Renal cortex interstitium (tissue), 11 donors: Measurements from ENCODE around the gene CHD3. TPM values are rescaled to one million over a fixed set of nuclear protein-coding genes. Genes with fewer than 3 reads are reported as not detected.
A peak's percentile ranks its signal among the peaks of the same experiment; 100 is the strongest.

Source experiments
- DNase-seq, 11 donors: peaks; one replicate each; pipeline ENCODE4 v3.0.0-alpha.2; 2013; ENCODE audit warnings: low read depth in 9 of 11, low spot score in 4 of 11; ENCODE audit errors: extremely low read depth in 1 of 11
- polyA plus RNA-seq, 3 donors: library from polyadenylated mRNA; unstranded; fragments of 120-200 nt; gene quantifications; one replicate each; pipeline ENCODE4 v1.2.1, GENCODE V29; 2013; ENCODE audit not compliant: insufficient read length in 3 of 3

The CHD3 gene
- polyA plus RNA-seq, 3 donors = 168 to 213 (median 199) TPM

DNA sequence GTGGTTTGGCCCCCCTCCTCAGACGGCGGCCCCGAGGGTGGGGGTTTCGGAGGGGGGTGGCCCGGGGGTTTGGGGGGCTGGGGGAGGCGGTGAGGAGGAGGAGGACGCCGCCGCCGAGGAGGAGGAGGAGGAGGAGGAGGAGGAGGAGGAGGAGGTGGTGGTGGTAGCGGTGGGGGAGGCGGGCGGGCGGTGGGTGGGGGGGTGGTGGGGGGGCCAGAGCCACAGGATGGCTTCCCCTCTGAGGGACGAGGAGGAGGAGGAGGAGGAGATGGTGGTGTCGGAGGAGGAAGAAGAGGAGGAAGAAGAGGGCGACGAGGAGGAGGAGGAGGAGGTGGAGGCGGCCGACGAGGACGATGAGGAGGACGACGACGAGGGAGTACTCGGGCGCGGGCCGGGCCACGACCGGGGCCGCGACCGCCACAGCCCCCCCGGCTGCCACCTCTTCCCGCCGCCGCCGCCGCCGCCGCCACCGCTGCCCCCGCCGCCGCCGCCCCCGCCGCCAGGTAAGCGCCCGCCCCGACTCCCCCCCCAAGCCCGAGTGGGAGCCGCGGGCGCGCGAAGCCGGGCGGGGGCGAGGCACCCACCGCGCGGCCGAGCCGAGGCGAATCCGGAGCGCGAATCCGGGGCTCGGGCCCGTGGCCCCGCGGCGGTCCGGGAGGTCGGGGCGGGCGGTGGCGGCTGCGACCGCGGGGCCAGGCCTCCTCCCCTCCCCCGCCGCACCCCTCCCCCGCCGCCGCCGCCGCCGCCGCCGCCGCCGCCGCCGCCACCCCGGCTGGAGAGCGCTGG, 3.8 kb upstream of the CHD3 start:
- no peak for DNase-seq

DNA sequence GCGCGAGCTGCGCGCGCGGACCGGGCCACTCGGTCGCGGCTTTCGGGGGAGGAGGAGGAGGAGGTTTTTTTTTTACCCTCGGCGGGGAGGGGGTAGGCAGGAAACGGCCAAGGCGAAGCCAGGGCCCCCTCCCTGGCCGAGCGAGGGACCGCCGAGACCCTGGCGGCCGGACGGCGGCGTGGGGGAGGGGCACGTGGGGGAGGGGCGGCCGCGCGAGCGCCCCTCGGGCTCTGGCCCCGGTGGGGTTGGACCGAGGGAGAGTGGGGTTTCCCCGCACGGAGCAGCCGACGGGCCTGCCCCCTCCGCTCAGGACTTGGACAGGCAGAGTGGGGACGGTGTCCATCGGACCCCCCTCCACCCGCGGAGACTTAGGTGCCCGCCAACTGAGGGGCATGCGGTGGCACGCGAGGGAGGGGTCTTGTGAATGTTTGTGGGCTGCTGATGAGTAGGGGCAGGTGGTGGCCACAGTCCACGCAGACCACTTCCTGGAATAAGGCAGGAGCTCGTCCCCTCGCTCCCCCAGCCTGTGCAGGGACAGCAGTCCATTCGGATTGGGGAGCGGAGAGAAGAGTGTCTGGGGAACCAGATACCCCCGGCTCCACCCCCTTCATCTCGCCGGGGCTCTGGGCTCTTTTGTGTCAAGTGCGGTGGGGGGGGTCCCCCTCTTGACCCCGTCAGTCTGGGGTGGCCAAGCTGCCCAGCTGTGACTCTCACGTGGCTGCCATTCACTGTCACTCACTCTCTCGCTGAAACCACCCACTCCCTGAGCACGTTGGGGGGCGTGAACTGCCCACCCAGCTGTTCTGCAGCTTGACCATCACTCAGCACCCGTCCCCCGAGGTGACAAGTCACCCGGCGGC, 3.0 kb upstream of the CHD3 start:
- DNase-seq = peak in 9 of 11 donors; percentile 60 to 76 (median 73)

GRCh38 chr17:7886227-7887037, 2.2 kb upstream of the CHD3 start:
- DNase-seq = peak in 7 of 11 donors; percentile 32 to 47 (median 39)

DNA sequence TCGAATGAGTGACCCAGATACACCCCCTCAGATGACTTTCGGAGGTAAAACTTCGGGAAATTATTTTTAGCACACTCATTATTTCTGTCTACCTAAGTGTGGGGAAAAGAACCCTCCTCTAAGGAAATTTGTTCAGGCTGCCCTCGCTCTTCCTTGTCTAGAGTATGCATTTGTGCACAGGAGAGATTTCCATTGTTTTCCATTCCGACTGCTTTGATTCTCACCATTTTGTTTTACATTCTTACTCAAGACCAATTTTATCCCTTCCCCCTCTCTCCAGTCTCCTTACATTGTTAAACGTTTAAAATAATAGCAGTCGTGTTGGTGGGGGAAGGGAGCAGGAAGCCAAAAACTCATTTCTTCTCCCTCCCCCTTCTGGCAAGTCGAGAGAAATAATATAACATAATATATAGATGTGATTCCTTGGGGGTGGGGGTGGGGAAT, 1.5 kb upstream of the CHD3 start:
- no peak for DNase-seq

GRCh38 chr17:7887482-7888183, 956 bp upstream of the CHD3 start:
- DNase-seq = peak; percentile 90 to 98 (median 95)

- peak in 9 of 11 donors; percentile 62 to 87 (median 75) for DNase-seq
Measured at GRCh38 chr17:7889166-7889955, 772 bp downstream of the CHD3 start.

DNA sequence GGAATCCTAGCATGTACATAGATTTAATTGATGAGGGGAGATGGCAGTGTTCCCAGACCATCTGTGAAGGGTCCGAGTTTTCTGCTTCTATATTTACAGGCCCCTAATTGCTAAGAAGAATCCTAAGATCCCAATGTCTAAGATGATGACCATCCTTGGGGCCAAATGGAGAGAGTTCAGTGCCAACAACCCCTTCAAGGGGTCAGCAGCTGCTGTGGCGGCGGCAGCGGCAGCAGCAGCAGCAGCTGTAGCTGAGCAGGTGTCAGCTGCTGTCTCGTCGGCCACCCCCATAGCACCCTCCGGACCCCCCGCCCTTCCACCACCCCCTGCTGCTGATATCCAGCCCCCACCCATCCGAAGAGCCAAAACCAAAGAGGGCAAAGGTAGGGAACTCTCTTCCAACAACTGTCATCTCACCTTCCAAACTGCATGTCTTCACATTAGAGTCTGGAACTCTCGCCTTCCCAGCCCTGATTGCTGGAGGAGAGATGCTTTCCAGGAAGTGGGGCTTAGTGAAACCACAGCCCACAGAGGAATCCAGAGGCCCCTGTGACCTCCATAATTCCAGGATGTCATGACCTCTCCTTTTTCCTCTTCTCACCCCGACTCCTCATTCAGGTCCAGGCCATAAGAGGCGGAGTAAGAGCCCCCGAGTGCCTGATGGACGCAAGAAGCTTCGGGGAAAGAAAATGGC, 4.7 kb downstream of the CHD3 start:
- DNase-seq = no peak

DNA sequence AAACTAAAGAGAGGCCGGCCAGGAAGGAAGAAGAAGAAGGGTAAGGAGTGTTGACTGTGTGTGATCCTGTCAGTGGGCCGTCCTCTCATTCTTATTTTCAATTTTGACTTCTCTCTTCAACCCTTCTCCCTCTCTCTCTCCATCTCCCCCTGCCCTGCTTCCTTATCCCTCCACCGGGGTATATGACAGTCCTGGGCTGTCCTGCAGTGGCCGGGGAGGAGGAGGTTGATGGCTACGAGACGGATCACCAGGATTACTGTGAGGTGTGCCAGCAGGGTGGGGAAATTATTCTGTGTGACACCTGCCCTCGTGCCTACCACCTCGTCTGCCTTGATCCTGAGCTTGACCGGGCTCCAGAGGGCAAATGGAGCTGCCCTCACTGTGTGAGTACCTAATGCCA, 5.6 kb downstream of the CHD3 start:
- DNase-seq = no peak

GRCh38 chr17:7894866-7895265, 6.3 kb downstream of the CHD3 start:
- DNase-seq = no peak

- DNase-seq = no peak
Measured at GRCh38 chr17:7897090-7897489, 8.5 kb downstream of the CHD3 start.

DNA sequence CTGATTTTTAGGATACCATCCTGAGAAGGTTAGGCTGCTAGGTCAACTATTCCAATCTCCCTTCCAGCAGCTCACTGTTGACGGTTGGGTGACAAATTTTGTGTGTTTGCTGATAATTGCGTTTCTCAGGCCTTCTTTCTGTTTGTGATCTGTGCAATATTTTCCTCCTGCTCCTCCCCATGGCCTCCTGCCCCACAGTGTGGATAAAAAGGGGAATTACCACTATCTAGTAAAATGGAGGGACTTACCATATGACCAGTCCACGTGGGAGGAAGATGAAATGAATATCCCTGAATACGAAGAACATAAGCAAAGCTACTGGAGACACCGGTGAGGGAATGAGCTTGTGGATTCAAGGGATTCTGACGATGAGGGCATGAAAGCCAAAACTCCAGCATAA, 9.2 kb downstream of the CHD3 start:
- no peak for DNase-seq

DNA sequence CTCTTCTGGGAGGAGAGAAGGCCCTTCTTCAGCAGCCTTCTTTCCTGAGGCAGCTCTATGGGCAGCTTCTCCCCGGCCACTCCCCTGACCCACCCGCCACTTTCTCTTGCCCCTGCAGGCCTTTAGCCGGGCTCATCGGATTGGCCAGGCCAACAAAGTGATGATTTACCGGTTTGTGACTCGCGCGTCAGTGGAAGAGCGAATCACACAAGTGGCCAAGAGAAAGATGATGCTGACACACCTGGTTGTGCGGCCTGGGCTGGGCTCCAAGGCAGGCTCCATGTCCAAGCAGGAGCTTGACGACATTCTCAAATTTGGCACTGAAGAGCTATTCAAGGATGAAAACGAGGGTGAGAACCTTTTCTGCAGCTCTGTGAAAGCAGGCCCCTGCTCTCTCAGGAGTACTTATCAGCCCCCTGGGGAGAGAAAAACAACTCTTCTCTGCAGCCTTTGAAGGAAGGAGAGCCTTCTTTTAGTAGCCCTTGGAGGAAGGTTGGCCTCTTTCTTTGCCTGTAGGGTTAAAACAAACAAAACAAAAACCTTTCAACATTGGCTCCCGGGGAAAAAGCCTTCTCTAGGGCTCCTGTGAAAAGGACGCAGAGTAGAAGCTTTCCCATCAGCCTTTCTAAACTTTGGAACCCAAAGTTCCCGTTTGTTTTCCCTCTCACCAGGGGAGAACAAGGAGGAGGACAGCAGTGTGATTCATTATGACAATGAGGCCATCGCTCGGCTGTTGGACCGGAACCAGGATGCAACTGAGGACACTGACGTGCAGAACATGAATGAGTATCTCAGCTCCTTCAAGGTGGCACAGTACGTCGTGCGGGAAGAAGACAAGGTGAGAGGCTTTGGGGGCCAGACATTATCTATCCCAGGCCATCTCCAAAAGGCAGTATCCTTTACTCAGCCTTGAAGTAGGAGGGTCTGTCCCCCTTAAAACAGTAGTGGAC, 14.8 kb downstream of the CHD3 start:
- no peak for DNase-seq

DNA sequence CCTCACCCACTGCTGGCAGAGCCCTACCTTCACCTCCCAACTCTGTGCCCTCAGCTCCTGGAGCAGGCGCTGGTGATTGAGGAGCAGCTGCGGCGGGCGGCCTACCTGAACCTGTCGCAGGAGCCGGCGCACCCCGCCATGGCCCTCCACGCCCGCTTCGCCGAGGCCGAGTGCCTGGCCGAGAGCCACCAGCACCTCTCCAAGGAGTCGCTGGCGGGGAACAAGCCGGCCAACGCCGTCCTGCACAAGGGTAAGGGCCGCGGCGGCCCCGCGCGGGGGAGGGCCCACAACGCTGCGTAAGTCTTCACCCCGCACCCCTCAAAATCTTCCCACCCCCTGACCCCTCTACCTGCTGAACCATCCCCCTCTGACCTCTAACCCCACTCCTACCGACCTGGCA, 20.5 kb downstream of the CHD3 start:
- no peak for DNase-seq

DNA sequence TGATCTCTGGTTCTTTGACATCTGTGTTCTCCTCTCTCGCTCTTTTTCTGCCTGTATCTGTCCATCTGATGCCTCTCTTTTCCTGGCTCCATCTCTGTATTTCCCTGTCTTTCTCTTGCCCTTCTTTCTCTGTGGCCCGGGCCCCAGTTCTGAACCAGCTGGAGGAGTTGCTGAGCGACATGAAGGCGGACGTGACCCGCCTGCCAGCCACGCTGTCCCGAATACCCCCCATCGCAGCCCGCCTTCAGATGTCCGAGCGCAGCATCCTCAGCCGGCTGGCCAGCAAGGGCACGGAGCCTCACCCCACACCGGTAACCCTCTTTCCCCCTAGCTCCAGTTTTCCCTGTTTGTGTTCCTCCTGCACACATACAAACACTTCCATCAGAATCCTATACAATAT, 21.7 kb downstream of the CHD3 start:
- no peak for DNase-seq

- no peak for DNase-seq
Measured at GRCh38 chr17:7910711-7911110, 22.1 kb downstream of the CHD3 start.

- no peak for DNase-seq
Measured at GRCh38 chr17:7911116-7911515, 22.5 kb downstream of the CHD3 start.
